HT-29 (cell line): ENCODE measurements around the gene ABHD18. TPM values are rescaled to one million over a fixed set of nuclear protein-coding genes. Genes with fewer than 3 reads are reported as not detected.
"Not testable (repeated sequence)": the region's sequence is repeated elsewhere in the genome, so short reads cannot be mapped to it uniquely, and the experiment has no call there.

Source experiments
- DNase-seq: peaks from one replicate; pipeline ENCODE4 v3.0.0-alpha.2; 2015; ENCODE audit warnings: low spot score
- total RNA-seq: library from RNA; depleted of rRNA; stranded (reverse); fragments of >200 nt; shearing (Covaris generic); gene quantifications from 2 replicates; pipeline ENCODE4 v1.2.3, GENCODE V29; 2014; rRNA removed

ABHD18 gene
- total RNA-seq = 7.1 and 8.9 TPM in 2 replicates

- DNase-seq = peak; percentile 99
Measured at GRCh38 chr4:127965062-127965802, at the start of gene ABHD18, which contains the start of gene MFSD8. ABHD18 (plus strand) TSS chr4:127965406; CDS start chr4:127982956, 17,550 bp downstream. MFSD8 (minus strand) TSS chr4:127965173; CDS start chr4:127965133, 40 bp downstream.

DNA sequence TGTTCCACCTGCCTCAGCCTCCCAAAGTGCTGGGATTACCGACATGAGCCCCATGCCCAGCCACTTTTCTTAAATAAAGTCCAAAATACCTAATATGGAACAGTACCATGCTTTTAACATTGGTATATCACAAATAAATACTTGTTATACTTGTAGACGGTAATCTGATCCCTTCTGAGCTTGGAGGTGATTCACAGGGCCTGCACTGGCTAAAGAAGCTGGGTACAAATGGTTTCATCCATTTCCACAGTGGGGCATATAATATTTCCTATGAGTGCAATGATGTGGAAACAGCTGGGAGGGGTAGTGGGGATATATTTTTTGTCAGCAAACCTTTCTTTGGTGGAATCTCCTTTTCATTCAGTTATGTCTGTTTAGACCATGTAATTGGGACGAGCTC lies 48.7 kb upstream of the ABHD18 start:
- no peak for DNase-seq

DNA sequence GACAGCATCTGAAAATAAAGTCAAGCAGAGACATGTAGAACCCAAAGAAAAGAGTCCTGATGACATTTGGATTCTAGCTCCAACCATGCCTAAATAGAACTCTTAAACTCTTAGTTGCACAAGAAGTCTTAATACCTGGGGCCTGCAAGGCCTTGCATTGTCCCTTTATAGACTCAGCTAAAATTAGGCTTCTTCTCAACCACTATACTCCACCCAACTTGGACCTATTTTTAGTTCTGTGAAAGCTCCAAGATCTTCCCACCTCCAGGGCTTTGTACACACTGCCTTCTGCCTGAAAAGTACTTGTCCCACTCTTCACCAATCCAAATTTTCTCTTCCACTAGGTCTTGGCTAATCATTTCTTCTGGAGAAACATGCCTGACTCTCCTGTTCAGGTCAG lies 48.1 kb upstream of the ABHD18 start:
- DNase-seq = no peak

DNA sequence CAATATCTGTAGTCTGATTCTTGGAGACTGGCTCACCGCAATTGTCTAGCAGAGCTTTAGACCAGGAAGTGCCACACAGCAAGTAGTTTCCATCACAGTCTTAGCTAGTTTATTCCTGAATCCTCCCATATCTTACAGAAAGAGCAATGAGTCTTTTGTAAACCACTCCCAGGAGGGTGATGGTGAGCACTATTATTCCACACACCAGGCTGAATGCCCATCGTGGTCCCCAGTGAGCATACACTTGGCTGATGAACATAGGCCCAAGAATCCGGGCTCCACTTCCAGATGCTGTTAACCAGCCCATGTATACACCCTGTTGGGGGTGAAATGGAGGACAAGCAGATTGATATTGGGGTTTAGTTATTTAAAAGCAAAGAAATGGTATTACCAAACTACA lies 44.7 kb upstream of the ABHD18 start:
- no peak for DNase-seq

DNA sequence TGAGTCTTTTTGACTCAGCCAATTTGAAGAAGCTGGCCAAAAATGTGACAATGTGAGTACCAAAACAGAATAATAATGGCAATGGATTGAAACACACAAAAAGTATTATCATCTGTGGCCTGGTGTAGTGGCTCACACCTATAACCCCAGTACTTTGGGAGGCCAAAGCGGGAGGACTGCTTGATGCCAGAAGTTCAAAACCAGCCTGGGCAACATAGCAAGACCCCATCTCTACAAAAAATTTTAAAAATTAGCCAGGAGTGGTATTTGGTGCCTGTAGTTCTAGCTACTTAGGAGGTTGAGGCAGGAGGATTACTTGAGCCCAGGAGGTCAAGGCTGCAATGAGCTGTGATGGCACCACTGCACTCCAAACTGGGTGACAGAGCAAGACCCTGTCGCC lies 43.0 kb upstream of the ABHD18 start:
- DNase-seq = no peak

DNA sequence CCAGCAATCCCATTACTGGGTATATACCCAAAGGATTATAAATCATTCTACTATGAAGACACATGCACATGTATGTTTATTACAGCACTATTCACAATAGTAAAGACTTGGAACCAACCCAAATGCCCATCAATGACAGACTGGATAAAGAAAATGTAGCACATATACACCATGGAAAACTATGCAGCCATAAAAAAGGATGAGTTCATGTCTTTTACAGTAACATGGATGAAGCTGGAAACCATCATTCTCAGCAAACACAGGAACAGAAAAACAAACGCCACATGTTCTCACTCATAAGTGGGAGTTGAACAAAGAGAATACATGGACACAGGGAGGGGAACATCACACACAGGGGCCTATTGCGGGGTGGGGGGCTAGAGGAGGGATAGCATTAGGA lies 39.5 kb upstream of the ABHD18 start:
- not testable (repeated sequence) for DNase-seq

- no peak for DNase-seq
Measured at GRCh38 chr4:127930175-127930574, 35.0 kb upstream of the ABHD18 start.

DNA sequence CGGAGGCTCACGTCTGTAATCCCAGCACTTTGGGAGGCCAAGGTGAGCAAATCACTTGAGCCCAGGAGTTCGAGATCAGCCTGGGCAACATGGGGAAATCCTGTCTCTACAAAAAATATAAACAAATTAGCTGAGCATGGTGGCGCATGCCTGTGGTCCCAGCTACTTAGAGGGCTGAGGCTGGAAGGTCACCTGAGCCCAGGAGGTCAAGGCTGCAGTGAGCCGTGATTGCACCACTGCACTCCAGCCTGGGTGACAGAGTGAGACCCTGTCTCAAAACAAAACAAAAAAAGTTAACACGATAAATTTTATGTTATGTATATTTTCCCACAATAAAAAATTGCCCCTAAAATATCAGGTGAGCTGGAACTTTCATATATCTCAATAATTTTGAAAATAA lies 33.4 kb upstream of the ABHD18 start:
- DNase-seq = not testable (repeated sequence)

- DNase-seq = no peak
Measured at GRCh38 chr4:127936974-127937373, 28.2 kb upstream of the ABHD18 start.

DNA sequence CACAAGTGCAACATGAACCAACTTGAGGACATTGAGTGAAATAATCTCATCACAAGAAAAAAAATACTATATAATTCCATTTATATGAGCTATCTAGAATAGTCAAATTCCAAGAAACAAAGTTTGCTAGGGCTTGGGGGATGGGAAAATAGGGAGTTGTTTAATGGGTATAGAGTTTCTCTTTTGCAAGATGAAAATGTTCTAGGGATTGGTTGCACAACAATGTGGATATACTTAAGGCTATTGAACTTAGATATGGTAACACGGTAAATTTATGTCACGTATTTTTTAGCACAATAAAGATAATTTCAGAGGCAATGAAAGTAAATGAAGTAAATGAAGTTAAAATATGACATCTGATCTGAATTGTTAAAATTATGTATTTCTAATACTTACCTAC lies 8.1 kb upstream of the ABHD18 start:
- DNase-seq = no peak

GRCh38 chr4:127959794-127960193 lies 5.4 kb upstream of the ABHD18 start:
- DNase-seq = no peak

- not testable (repeated sequence) for DNase-seq
Measured at GRCh38 chr4:127963633-127964398, 1.4 kb upstream of the ABHD18 start.

DNA sequence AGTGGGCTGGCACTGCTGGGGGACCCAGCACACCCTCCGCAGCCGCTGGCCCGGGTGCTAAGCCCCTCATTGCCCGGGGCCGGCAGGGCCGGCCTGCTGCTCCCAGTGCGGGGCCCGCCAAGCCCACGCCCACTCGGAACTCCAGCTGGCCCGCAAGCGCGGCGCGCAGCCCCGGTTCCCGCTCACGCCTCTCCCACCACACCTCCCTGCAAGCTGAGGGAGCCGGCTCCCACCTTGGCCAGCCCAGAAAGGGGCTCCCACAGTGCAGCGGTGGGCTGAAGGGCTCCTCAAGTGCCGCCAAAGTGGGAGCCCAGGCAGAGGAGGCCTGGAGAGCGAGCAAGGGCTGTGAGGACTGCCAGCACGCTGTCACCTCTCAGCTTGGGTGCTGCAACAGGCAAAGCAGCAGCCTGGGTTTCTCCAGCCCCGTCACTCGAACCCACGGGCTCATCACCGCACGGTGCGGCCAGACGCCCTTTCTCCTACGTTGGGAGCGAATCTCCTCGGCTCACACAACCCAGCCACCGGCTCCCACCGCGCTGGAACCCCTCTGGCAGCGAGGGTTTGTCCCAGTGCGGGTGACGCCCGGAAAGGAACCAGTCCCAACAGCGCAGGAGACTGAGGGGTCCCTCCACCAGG lies 662 bp upstream of the ABHD18 start:
- not testable (repeated sequence) for DNase-seq

- DNase-seq = peak; percentile 61
Measured at GRCh38 chr4:127965803-127966175, 583 bp downstream of the ABHD18 start.

DNA sequence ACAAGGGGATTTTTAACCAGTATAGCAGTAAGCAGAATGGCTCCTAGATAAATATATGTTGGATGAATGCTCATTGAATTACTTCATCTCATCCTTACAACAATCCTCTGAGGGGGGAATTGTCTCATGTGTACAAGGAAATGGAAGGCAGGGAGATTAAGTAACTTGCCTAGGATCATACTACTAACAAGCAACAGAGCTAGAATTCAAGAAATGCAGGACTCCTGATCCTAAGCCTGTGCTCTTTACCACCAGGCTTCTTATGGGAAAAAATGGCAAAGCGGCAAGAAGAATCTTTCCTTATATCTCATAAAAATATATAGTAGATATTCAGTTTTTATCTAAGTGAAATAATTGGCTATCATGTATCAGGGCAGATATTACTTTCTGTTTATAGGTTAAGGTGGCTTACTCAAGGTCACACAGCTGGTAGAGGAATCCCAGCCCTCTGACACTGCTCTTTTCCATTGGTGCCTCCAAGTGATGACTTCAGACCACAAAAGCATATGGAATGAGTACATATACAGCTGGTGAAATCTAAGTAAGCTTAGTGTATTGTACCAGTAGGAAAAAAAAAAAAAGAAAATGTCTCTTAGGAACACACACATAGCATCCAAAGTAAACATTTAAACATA lies 2.1 kb downstream of the ABHD18 start:
- no peak for DNase-seq

DNA sequence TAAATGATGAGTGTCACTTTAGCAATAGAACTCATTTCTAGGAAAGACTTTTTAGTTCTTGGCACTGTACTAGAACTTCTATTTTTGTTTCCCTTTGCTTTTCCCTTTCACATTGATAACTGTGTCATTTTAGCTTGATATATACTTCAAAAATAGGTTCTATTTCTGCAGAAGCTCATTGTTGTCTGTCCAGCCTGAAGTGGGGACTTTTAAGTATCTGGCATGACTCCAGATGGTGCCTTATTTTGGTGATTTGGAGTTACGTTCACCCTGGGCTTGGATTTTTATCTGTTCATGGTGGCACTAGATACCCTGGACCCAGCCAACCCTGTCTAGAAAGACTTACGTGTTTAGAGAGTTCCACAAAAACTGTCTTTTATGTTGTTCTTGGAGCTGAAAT lies 3.4 kb downstream of the ABHD18 start:
- DNase-seq = no peak

- not testable (repeated sequence) for DNase-seq
Measured at GRCh38 chr4:127970925-127971324, 5.7 kb downstream of the ABHD18 start.

DNA sequence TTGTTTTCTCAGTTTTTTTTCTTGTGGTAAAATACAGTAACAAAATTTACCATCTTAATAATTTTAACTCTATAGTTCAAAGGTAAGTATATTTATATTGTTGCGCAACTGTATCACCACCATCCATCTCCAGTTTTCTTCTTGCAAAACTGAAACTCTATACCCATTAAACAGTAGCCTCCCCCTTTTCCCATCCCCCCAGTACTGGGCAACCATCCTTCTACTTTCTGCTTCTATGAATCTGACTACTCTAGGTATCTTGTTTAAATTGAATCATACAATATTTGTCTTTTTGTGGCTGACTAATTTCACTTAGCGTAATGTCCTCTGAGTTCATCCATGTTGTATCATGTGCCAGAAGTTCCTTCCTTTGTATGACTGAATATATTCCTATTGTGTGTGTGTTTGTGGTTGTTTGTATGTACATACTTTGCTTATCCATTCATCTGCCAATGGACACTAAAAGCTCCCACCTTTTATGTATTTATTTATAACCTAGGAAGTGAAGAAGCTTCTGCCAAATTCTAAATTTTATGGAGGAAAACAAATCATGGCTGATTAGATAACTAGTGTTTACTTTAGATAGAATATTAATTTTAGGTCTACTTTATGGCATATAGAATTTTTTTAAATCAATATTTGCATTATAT lies 10.0 kb downstream of the ABHD18 start:
- no peak for DNase-seq

DNA sequence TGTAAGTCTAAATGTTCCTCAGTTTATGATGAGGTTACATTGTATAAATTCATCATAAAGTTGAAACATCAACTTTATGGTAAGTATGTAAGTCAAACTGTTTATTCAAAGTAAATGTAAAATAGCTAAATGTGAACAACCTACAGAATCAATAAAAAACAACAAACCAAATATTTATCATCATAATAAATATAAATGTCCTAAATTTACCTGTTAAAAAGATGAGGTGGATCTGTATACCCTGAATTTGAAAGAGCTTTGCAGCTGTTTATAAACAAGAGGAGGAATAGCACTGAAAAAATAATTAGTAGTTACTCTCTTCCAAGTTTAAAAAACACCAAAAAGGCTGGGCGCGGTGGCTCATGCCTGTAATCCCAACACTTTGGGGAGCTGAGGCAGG lies 13.7 kb downstream of the ABHD18 start:
- DNase-seq = no peak

GRCh38 chr4:127982445-127982844 lies 17.2 kb downstream of the ABHD18 start:
- no peak for DNase-seq

GRCh38 chr4:127985989-127986388 lies 20.8 kb downstream of the ABHD18 start:
- no peak for DNase-seq
